22Rv1 (cell line): ENCODE data around the gene CHL1.

Experiments used
- CTCF ChIP-seq: fragments of 450-650 bp; IDR thresholded peaks from 2 replicates; pipeline ENCODE4 v1.5.1; 2017; ENCODE audit warnings: mild to moderate bottlenecking
- ZFX ChIP-seq: fragments of 450-650 bp; IDR thresholded peaks from 2 replicates; pipeline ENCODE4 v1.6.1; 2017; ENCODE audit warnings: antibody characterized with exemption, borderline replicate concordance

GRCh38 chr3:399647-400046 lies 203.1 kb downstream of the CHL1 start:
- no peak for TF ChIP-seq CTCF
- TF ChIP-seq ZFX = no peak
